Activated CD8-positive, alpha-beta T cell treated with anti-CD3 and anti-CD28 coated beads for 36 hours (primary cell): ENCODE results near the gene RPS6KB1. TPM values are rescaled to one million over a fixed set of nuclear protein-coding genes. Genes with fewer than 3 reads are reported as not detected.
"Not testable (repeated sequence)": the region's sequence is repeated elsewhere in the genome, so short reads cannot be mapped to it uniquely, and the experiment has no call there.

Experiments used
- ATAC-seq: fragments of 200-7000 bp; cut with Tn5 transposase; one replicate; pipeline ENCODE4 v1.10.0; 2021; ENCODE audit warnings: mild to moderate bottlenecking, moderate library complexity
- CTCF ChIA-PET: fragments of 350-600 bp; sonication (Branson Sonifier 250); formaldehyde crosslinking; loops from one replicate; lab custom pipeline; 2021; ENCODE audit warnings: antibody characterized with exemption; lab: Charles Lee
- POLR2A ChIA-PET: fragments of 350-600 bp; sonication (Branson Sonifier 250); formaldehyde crosslinking; loops from one replicate; lab custom pipeline; 2021; ENCODE audit warnings: antibody characterized with exemption; lab: Charles Lee
- DNase-seq: peaks from one replicate; pipeline ENCODE4 v3.0.0-alpha.2; 2020
- H3K27ac Mint-ChIP-seq: one replicate; pipeline ENCODE4 v1.8.0; 2021; ENCODE audit warnings: mild to moderate bottlenecking, mixed read lengths
- H3K27me3 Mint-ChIP-seq: one replicate; pipeline ENCODE4 v1.8.0; 2021; ENCODE audit warnings: mixed read lengths
- H3K36me3 Mint-ChIP-seq: one replicate; pipeline ENCODE4 v1.8.0; 2021; ENCODE audit warnings: low read depth, mixed read lengths
- H3K4me1 Mint-ChIP-seq: one replicate; pipeline ENCODE4 v1.8.0; 2021; ENCODE audit warnings: low read depth, mixed read lengths
- H3K4me3 Mint-ChIP-seq: one replicate; pipeline ENCODE4 v1.8.0; 2021; ENCODE audit warnings: mild to moderate bottlenecking, moderate library complexity, mixed read lengths
- H3K9me3 Mint-ChIP-seq: one replicate; pipeline ENCODE4 v1.8.0; 2021; ENCODE audit warnings: mixed read lengths
- intact Hi-C: fragments of 100-400 bp; cut with micrococcal nuclease; formaldehyde crosslinking; loops from one replicate; pipeline ENCODE4 v1.10.0; 2022
- total RNA-seq, 2 experiments: library from RNA; stranded (reverse); gene quantifications; one replicate each; pipeline ENCODE4 v1.2.3, GENCODE V29; 2021
- TF ChIP-seq, protein P1 (sequence below): fragments of 200-600 bp; IDR thresholded peaks from one replicate; pipeline ENCODE4 v1.8.0; 2022; ENCODE audit warnings: antibody characterized with exemption, mild to moderate bottlenecking

Gene RPS6KB1
- total RNA-seq, 2 experiments from 2014 or later, result 39.9 to 44.2 TPM

DNA sequence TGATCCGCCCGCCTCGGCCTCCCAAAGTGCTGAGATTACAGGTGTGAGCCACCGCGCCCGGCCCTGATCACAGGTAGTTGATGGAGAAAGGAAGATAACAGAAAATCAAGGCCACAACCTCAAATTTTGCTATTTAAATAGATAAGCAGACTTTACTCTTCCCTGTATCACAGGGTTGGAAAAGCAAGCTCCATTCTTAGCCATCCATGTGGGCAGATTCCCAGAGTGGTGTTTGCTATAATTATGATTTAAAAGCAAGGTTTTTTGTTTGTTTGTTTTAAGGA is 44.6 kb upstream of the RPS6KB1 start:
- TF ChIP-seq, protein P1, sequence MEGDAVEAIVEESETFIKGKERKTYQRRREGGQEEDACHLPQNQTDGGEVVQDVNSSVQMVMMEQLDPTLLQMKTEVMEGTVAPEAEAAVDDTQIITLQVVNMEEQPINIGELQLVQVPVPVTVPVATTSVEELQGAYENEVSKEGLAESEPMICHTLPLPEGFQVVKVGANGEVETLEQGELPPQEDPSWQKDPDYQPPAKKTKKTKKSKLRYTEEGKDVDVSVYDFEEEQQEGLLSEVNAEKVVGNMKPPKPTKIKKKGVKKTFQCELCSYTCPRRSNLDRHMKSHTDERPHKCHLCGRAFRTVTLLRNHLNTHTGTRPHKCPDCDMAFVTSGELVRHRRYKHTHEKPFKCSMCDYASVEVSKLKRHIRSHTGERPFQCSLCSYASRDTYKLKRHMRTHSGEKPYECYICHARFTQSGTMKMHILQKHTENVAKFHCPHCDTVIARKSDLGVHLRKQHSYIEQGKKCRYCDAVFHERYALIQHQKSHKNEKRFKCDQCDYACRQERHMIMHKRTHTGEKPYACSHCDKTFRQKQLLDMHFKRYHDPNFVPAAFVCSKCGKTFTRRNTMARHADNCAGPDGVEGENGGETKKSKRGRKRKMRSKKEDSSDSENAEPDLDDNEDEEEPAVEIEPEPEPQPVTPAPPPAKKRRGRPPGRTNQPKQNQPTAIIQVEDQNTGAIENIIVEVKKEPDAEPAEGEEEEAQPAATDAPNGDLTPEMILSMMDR, result no peak
- no peak for ATAC-seq
- intact Hi-C loops, result loop anchor here (5.0 kb wide), 1 partner anchor 96 kb away; no protein-coding TSS in a partner anchor
- DNase-seq, result no peak
- no peak overlapping the region for H3K4me3 Mint-ChIP-seq
- H3K36me3 Mint-ChIP-seq, result peaks cover 3% of the 10 kb centered on the region
- peaks cover 61% of the 10 kb centered on the region for H3K4me1 Mint-ChIP-seq
- ChIA-PET CTCF (interaction anchor here (1.0 to 6.7 kb wide), 3 partner anchors 9 to 16 kb away, joined by 3 to 40 read pairs (median 4); no protein-coding TSS in a partner anchor), POLR2A (interaction anchor here (0.9 to 27.9 kb wide), 7 partner anchors 9 to 97 kb away, joined by 3 to 1156 read pairs (median 64); partner anchors contain the start of genes RPS6KB1 and TUBD1)
- no peak overlapping the region for H3K27ac Mint-ChIP-seq
- H3K9me3 Mint-ChIP-seq, result no peaks in the 10 kb centered on the region
- H3K27me3 Mint-ChIP-seq, result no peaks in the 10 kb centered on the region

DNA sequence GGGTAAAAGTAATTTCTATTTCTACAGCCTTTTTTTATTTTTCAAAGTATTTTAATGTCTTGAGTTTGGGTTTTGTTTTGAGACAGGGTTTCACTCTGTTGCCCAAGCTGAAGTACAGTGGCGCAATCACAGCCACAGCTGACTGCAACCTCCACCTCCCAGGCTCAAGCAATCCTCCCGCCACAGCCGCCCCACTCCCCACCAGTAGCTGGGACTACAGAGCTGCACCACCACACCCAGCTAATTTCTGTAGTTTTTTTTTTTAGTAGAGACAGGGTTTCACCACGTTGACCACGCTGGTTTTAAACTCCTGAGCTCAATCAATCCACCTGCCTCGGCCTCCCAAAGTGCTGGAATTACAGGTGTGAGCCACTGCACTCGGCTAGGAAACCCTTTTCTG is 44.1 kb upstream of the RPS6KB1 start:
- intact Hi-C loops, result loop anchor here (5.0 kb wide), 1 partner anchor 96 kb away; no protein-coding TSS in a partner anchor
- Mint-ChIP-seq H3K4me1 (peaks cover 62% of the 10 kb centered on the region), H3K9me3 (no peaks in the 10 kb centered on the region), H3K27ac (peak overlapping the region; percentile 53), H3K27me3 (no peaks in the 10 kb centered on the region), H3K4me3 (peak overlapping the region; percentile 24), H3K36me3 (peaks cover 2% of the 10 kb centered on the region)
- DNase-seq (peak; percentile 74), ATAC-seq (peak; percentile 21)
- CTCF ChIA-PET, result interaction anchor here (1.0 to 6.7 kb wide), 3 partner anchors 10 to 16 kb away, joined by 3 to 40 read pairs (median 4); no protein-coding TSS in a partner anchor
- TF ChIP-seq, protein P1, result no peak
- POLR2A ChIA-PET, result interaction anchor here (0.9 to 27.9 kb wide), 7 partner anchors 10 to 97 kb away, joined by 3 to 1156 read pairs (median 64); partner anchors contain the start of genes RPS6KB1 and TUBD1

GRCh38 chr17:59850311-59850710 is 42.6 kb upstream of the RPS6KB1 start:
- CTCF ChIA-PET, result interaction anchor here (1.1 to 6.7 kb wide), 2 partner anchors 8 to 64 kb away, joined by 3 to 40 read pairs; no protein-coding TSS in a partner anchor
- H3K27ac Mint-ChIP-seq, H3K9me3 Mint-ChIP-seq, H3K27me3 Mint-ChIP-seq, H3K4me3 Mint-ChIP-seq, intact Hi-C loops, H3K36me3 Mint-ChIP-seq, ATAC-seq, DNase-seq: not testable (repeated sequence)
- H3K4me1 Mint-ChIP-seq, result peaks cover 53% of the 10 kb centered on the region
- POLR2A ChIA-PET, result interaction anchor here (1.1 to 27.9 kb wide), 7 partner anchors 8 to 99 kb away, joined by 3 to 1156 read pairs (median 64); partner anchors contain the start of genes RPS6KB1 and TUBD1

DNA sequence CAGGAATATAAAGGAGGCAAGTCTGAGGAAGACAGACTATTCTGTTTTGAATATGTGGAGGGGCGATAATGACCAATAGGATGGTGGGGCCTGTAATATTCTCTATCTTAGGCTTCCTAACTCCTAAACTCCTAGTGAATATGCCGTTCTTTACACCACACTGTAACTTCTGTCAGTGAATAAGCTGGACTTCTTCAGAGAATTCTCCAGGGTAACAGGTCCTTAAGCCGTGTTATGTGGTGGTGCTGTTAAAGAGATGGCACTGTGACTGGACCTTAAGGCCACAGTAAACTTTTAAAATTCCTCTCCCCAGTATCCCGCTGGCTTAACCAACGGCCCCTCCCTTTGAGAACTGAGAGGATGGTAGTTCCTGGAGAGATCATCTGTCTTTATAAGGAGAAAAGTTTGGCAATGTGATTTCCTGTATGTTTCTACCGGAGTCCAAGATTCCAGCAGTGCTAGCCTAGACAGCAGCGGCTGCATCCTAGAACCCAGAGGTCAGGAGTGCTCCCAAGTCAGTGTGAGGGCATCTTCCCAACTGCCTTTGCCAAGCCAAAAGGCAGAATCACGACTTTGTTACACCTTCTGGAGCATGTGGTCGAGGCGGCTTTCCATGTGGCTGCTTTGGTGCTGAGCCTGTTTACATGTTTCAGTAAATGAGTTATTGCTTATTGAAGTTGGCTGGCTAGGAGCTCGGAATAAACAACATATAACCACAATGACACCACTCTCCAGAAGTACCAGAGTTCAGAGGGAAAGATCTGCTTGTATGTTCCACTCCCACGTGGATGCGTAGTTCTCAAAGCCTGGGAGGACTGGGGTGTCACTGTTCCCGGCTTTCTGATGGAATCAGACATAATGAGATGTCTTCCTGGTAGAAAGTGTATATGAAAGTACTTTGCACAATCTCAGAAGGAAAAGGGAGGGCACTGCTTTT is 41.2 kb upstream of the RPS6KB1 start:
- TF ChIP-seq, protein P1, result no peak
- Mint-ChIP-seq H3K36me3 (peaks cover 2% of the 10 kb centered on the region), H3K4me3 (no peak overlapping the region), H3K4me1 (peaks cover 44% of the 10 kb centered on the region), H3K9me3 (no peaks in the 10 kb centered on the region), H3K27me3 (no peaks in the 10 kb centered on the region), H3K27ac (no peak overlapping the region)
- intact Hi-C loops, result no loop called here
- DNase-seq (no peak), ATAC-seq (no peak)
- CTCF ChIA-PET, result interaction anchor here (1.1 to 6.7 kb wide), 2 partner anchors 7 to 92 kb away, joined by 3 to 40 read pairs; no protein-coding TSS in a partner anchor
- POLR2A ChIA-PET, result interaction anchor here (1.9 to 27.9 kb wide), 4 partner anchors 9 to 100 kb away, joined by 8 to 1156 read pairs (median 254); no protein-coding TSS in a partner anchor

- H3K36me3 Mint-ChIP-seq, DNase-seq, H3K9me3 Mint-ChIP-seq, H3K4me3 Mint-ChIP-seq, ATAC-seq, intact Hi-C loops, H3K27me3 Mint-ChIP-seq: not testable (repeated sequence)
- H3K27ac Mint-ChIP-seq, result peak overlapping the region; percentile 68
- H3K4me1 Mint-ChIP-seq, result peaks cover 40% of the 10 kb centered on the region
- ChIA-PET CTCF (interaction anchor here (1.0 to 1.9 kb wide), 3 partner anchors 21 to 91 kb away, joined by 4 to 5 read pairs (median 4); no protein-coding TSS in a partner anchor), POLR2A (interaction anchor here (0.8 to 8.6 kb wide), 6 partner anchors 11 to 98 kb away, joined by 3 to 64 read pairs (median 3); partner anchors contain the start of genes RPS6KB1 and TUBD1)
These were observed 40.1 kb upstream of the RPS6KB1 start for GRCh38 chr17:59852847-59853167.
